ENCODE data around the gene CDK11B. TPM values are rescaled to one million over a fixed set of nuclear protein-coding genes. Genes with fewer than 3 reads are reported as not detected.
"Not testable (repeated sequence)": the region's sequence is repeated elsewhere in the genome, so short reads cannot be mapped to it uniquely, and the experiment has no call there.

Gene CDK11B
- total and polyA plus RNA-seq, 5 donors = 18.8 to 27.0 (median 19.9) TPM

DNA sequence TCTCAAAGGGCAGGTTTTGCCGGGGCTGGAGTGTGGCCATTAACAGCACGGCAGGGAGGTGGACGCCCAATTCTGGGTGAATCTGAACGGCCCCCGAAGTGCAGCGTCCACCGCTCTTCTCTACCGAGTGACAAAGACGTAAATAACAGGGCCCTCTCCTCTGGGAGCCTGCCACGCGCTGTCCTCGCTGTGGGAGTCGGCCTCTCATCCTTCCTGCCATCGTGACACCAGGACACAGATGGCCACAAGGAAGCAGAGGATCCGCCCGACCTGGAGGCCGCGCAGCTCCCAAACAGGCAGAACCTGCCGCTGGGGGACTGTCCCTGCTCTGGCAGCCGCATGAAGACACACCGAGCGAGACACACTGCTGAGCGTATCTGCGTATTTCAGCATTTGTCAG lies 12.1 kb upstream of the CDK11B start:
- 83% methylated on average over 24 of the region's 24 CpGs for WGBS
- intact Hi-C loops (cut with DNase I) = no loop called here
- DNase-seq (peak in 2 of 3 donors; percentile 8 to 32), ATAC-seq (no peak)
- H3K9me3 ChIP-seq (ENCODE audit: control insufficient read depth, low read length) = no peaks in the 10 kb centered on the region
- no peaks in the 10 kb centered on the region for H3K4me1 ChIP-seq (ENCODE audit: control insufficient read depth, insufficient read depth, low read length)
- H3K27ac ChIP-seq (ENCODE audit: low read length) = no peak overlapping the region
- no peak overlapping the region for H3K4me3 ChIP-seq (ENCODE audit: low read length)
- H3K27me3 ChIP-seq (ENCODE audit: control insufficient read depth, insufficient read depth) = no peaks in the 10 kb centered on the region

DNA sequence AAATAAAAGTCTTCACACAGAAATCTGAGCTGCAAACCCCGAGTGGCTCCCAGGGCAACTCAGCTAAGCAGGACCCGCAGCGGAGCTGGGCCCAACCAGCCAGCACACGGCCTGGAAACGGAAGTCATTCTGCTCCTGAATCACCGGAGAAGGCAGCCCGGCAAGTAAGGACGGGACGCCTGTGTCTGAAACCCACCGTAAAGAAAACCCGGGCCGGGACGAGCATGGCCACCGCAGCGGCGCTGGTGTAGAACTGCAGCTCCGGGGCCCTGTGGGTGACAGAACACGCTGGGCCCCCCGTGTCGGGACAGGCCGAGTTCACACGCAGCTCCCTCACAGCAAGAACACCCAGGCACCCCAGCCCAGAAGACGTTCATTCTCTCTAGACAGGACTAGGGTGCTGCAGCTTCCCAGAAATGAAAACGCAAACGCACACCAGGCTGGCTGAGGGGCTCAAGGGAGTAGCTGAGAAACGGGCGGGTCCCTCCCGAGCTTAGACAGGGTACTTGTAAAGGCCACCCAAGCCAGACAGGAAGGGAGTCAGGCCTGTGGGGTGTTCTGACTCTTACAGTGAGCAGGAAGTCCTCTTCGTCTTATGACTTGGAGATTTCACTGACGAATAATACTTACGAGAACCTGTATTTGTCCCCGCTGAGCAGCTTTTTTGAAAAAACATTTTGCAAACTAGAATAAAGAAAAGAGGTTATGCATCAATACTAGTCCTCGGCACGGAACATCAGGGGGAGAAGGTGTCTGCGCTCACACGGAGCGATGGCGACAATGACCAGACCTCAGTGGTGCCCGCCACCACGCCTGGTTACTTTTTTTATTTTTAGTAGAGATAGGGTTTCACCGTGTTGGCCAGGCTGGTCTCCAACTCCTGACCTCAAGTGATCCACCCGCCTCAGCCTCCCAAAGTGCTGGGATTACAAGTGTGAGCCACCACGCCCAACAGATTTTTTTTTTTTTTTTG lies 10.9 kb upstream of the CDK11B start:
- Histone ChIP-seq H3K27me3 (ENCODE audit: control insufficient read depth, insufficient read depth) (no peaks in the 10 kb centered on the region), H3K4me1 (ENCODE audit: control insufficient read depth, insufficient read depth, low read length) (no peaks in the 10 kb centered on the region), H3K4me3 (ENCODE audit: low read length) (no peak overlapping the region), H3K27ac (ENCODE audit: low read length) (peak overlapping the region; percentile 61), H3K9me3 (ENCODE audit: control insufficient read depth, low read length) (no peaks in the 10 kb centered on the region)
- intact Hi-C loops (cut with DNase I) = no loop called here
- DNase-seq (peak in 2 of 3 donors; percentile 8 to 44), ATAC-seq (peak in 1 of 2 donors; percentile 49)
- 78% methylated on average over 43 of the region's 43 CpGs for WGBS

- Histone ChIP-seq H3K27me3 (ENCODE audit: control insufficient read depth, insufficient read depth) (no peaks in the 10 kb centered on the region), H3K27ac (ENCODE audit: low read length) (no peak overlapping the region), H3K4me1 (ENCODE audit: control insufficient read depth, insufficient read depth, low read length) (no peaks in the 10 kb centered on the region), H3K4me3 (ENCODE audit: low read length) (no peak overlapping the region), H3K9me3 (ENCODE audit: control insufficient read depth, low read length) (no peaks in the 10 kb centered on the region)
- ATAC-seq = peak in 1 of 2 donors; percentile 34
- peak in 2 of 3 donors; percentile 13 to 33 for DNase-seq
- intact Hi-C loops (cut with DNase I) = no loop called here
- 97% methylated on average over 15 of the region's 15 CpGs for WGBS
These were observed 7.7 kb upstream of the CDK11B start for GRCh38 chr1:1666526-1666925.

GRCh38 chr1:1665815-1666251 lies 7.0 kb upstream of the CDK11B start:
- no peaks in the 10 kb centered on the region for H3K9me3 ChIP-seq (ENCODE audit: control insufficient read depth, low read length)
- WGBS = 84% methylated on average over 25 of the region's 25 CpGs
- DNase-seq (peak; percentile 20 to 73 (median 66)), ATAC-seq (peak in 1 of 2 donors; percentile 13)
- no peak overlapping the region for H3K4me3 ChIP-seq (ENCODE audit: low read length)
- H3K27me3 ChIP-seq (ENCODE audit: control insufficient read depth, insufficient read depth) = no peaks in the 10 kb centered on the region
- intact Hi-C loops (cut with DNase I) = no loop called here
- no peak overlapping the region for H3K27ac ChIP-seq (ENCODE audit: low read length)
- H3K4me1 ChIP-seq (ENCODE audit: control insufficient read depth, insufficient read depth, low read length) = no peaks in the 10 kb centered on the region

GRCh38 chr1:1664941-1665814 lies 6.4 kb upstream of the CDK11B start:
- intact Hi-C loops (cut with DNase I) = no loop called here
- peak in 2 of 3 donors; percentile 8 to 60 for DNase-seq
- ATAC-seq = peak in 1 of 2 donors; percentile 28
- no peak overlapping the region for H3K27ac ChIP-seq (ENCODE audit: low read length)
- H3K4me3 ChIP-seq (ENCODE audit: low read length) = no peak overlapping the region
- H3K4me1 ChIP-seq (ENCODE audit: control insufficient read depth, insufficient read depth, low read length) = no peaks in the 10 kb centered on the region
- H3K27me3 ChIP-seq (ENCODE audit: control insufficient read depth, insufficient read depth) = no peaks in the 10 kb centered on the region
- WGBS = 88% methylated on average over 27 of the region's 27 CpGs
- H3K9me3 ChIP-seq (ENCODE audit: control insufficient read depth, low read length) = no peaks in the 10 kb centered on the region

DNA sequence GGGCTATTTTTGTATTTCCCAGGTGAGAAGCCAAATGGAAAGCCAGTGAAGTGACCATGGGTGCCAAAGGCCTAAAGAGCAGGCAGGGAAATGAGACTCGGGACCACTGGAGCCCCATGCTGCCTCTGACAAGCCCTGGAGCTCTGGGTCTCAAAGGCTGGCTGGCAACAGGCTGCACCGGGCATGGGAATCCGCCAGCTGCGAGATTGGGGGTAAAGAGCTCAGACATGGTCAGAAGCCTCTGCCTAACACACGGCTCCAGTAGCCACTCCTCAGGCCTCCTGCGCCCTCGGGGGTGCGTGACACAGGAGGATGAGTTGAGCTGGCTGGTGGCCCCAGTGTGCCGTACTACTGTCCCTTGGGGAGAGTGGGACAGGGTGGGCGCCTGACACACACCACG lies 5.5 kb upstream of the CDK11B start:
- H3K4me1 ChIP-seq (ENCODE audit: control insufficient read depth, insufficient read depth, low read length); H3K27me3 ChIP-seq (ENCODE audit: control insufficient read depth, insufficient read depth); H3K27ac ChIP-seq (ENCODE audit: low read length); H3K4me3 ChIP-seq (ENCODE audit: low read length); H3K9me3 ChIP-seq (ENCODE audit: control insufficient read depth, low read length); intact Hi-C loops (cut with DNase I): not testable (repeated sequence)
- DNase-seq = peak in 2 of 3 donors; percentile 4 to 7
- WGBS = 84% methylated on average over 6 of the region's 11 CpGs
- ATAC-seq = peak in 1 of 2 donors; percentile 17

- intact Hi-C loops (cut with DNase I); ATAC-seq; H3K4me3 ChIP-seq (ENCODE audit: low read length); H3K27ac ChIP-seq (ENCODE audit: low read length); H3K9me3 ChIP-seq (ENCODE audit: control insufficient read depth, low read length); H3K27me3 ChIP-seq (ENCODE audit: control insufficient read depth, insufficient read depth); H3K4me1 ChIP-seq (ENCODE audit: control insufficient read depth, insufficient read depth, low read length): not testable (repeated sequence)
- DNase-seq = peak in 2 of 3 donors; percentile 9 to 45
- 76% methylated on average over 15 of the region's 15 CpGs for WGBS
These were observed 4.2 kb upstream of the CDK11B start for GRCh38 chr1:1662830-1663560.

GRCh38 chr1:1662392-1662791 lies 3.6 kb upstream of the CDK11B start:
- WGBS = 84% methylated on average over 9 of the region's 9 CpGs
- H3K4me3 ChIP-seq (ENCODE audit: low read length); H3K27me3 ChIP-seq (ENCODE audit: control insufficient read depth, insufficient read depth); H3K9me3 ChIP-seq (ENCODE audit: control insufficient read depth, low read length); H3K27ac ChIP-seq (ENCODE audit: low read length); intact Hi-C loops (cut with DNase I); H3K4me1 ChIP-seq (ENCODE audit: control insufficient read depth, insufficient read depth, low read length); ATAC-seq: not testable (repeated sequence)
- peak in 1 of 3 donors; percentile 3 for DNase-seq

DNA sequence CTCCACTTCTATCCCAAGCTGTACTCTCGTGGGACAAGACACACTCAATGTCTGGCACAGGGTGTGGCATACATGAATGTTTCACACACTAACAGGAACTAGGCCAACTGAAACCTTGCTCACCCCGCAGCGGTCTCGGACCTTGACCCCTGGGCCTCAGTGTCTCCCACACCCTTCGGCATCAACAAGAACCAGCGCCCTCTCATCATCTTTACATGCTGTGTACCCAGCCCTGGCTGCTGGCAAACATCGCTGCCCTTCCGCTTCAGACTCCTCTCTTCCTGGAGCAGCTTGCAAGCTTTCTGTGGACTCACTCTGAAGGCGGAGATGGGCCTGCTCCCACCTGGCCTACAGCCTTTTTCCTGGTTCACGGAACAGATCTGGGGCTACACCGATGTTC lies 10.5 kb downstream of the CDK11B start:
- peak in 1 of 3 donors; percentile 7 for DNase-seq
- H3K4me3 ChIP-seq (ENCODE audit: low read length); H3K9me3 ChIP-seq (ENCODE audit: control insufficient read depth, low read length); H3K27ac ChIP-seq (ENCODE audit: low read length); intact Hi-C loops (cut with DNase I); H3K27me3 ChIP-seq (ENCODE audit: control insufficient read depth, insufficient read depth); H3K4me1 ChIP-seq (ENCODE audit: control insufficient read depth, insufficient read depth, low read length): not testable (repeated sequence)
- peak; percentile 26 to 61 for ATAC-seq
- WGBS = 78% methylated on average over 11 of the region's 11 CpGs

GRCh38 chr1:1647567-1648241 lies 11.1 kb downstream of the CDK11B start:
- H3K4me1 ChIP-seq (ENCODE audit: control insufficient read depth, insufficient read depth, low read length); H3K27ac ChIP-seq (ENCODE audit: low read length); intact Hi-C loops (cut with DNase I); H3K27me3 ChIP-seq (ENCODE audit: control insufficient read depth, insufficient read depth); H3K4me3 ChIP-seq (ENCODE audit: low read length); H3K9me3 ChIP-seq (ENCODE audit: control insufficient read depth, low read length): not testable (repeated sequence)
- WGBS = 80% methylated on average over 17 of the region's 17 CpGs
- peak in 1 of 3 donors; percentile 41 for DNase-seq
- ATAC-seq = peak; percentile 45 to 49

Measured in right cardiac atrium (tissue), 5 donors.